Embryonic facial prominence (tissue), 1 donor: Measurements from ENCODE around the gene FRMD5.

Experiments used
- DNase-seq: peaks from one replicate; pipeline ENCODE4 v3.0.0-alpha.2; 2016; ENCODE audit errors: extremely low spot score

FRMD5 gene

GRCh38 chr15:43927203-43927602, 267.9 kb downstream of the FRMD5 start:
- DNase-seq = no peak

DNA sequence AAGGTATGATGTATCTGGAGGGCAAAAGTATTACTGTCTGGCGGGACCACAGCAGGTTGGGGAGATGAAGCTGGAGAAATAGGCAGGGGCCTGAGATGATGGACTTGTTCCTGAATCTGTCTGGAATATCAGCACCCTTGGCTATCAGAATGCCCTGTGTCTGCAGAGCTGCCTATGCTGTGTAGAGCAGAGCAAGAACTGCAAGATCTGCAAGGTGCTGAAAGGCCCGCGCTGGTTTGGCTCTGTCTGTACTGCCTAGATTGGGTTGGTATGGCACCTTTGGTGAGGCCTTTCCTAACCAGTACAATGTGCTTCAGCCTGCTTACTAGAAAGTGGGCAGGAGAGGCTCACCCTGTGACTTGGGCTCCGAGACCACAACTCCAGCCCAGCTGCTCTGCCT, 271.5 kb downstream of the FRMD5 start:
- DNase-seq = no peak

DNA sequence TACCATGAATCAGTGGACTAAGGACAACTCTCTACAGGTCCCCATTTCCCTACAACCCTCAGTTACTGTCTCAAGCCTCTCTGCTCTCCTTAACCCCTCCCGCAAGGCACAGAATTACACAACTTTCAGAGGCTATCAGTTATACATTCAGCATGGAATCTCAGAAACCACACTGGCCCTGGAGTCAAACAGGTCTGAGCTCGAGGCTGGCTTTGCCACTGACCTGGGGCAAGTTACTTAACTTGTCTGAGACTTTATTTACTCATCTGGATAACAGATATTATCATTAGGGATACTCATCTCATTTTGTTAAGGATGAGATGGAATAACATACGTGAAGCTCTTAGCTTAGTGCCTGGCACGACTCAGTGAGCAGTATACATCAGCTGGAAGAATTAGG, 273.1 kb downstream of the FRMD5 start:
- DNase-seq = no peak

DNA sequence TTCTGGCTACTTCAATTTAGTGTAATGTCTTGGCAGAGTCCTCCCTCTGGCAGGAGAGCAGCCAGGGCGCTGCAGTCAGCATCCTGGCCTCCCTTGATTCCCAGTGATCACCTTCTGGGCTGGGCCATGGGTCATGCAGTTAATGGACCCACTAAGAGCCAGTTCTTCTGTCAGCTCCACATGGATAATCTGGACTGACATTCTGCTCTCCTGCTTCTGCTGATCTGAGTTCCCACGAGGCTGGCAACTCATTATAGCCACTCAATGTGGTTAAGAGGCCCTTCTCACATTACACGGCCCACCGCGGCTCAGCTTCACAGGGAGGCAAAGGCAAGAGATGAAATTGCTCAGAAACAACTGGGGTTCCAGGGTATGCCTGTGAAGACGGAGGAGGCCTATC, 274.3 kb downstream of the FRMD5 start:
- DNase-seq = no peak

DNA sequence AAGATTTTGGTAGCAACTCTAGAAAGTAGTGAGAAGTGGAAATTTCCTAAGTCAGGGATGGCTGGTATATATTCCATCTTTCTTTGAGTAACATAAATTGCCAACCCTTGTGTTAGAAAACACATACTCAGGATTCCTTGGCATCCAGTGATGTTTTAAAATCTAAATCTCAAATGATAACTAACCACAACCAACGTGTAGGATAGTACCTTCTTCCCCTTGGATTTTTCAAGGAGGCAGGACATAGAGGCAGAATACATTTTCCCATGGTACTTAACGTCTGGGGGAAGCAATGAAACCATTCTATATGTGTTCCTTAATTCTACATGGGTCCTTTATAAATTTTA, 274.8 kb downstream of the FRMD5 start:
- DNase-seq = no peak

GRCh38 chr15:43919540-43920253, 275.4 kb downstream of the FRMD5 start:
- no peak for DNase-seq

DNA sequence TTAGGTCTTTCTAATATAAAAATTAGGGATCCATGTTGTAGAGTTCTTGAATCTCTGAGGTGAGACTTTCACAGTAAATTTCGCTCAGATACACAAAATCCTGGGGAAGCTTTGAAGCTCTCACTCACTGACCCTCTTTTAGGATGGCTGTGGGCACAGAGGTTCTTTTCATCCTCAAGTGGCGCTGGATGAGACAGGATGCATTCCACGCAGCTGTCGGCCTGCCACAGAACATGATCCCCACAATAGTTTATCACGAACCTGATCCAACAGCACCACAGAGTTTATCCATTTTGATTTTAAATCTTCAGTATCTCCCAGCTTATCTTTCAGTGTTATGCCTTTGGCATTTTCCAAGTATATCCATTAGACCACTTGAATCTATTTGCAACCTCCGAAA, 276.4 kb downstream of the FRMD5 start:
- no peak for DNase-seq

- DNase-seq = no peak
Measured at GRCh38 chr15:43916326-43916660, 278.8 kb downstream of the FRMD5 start.

DNA sequence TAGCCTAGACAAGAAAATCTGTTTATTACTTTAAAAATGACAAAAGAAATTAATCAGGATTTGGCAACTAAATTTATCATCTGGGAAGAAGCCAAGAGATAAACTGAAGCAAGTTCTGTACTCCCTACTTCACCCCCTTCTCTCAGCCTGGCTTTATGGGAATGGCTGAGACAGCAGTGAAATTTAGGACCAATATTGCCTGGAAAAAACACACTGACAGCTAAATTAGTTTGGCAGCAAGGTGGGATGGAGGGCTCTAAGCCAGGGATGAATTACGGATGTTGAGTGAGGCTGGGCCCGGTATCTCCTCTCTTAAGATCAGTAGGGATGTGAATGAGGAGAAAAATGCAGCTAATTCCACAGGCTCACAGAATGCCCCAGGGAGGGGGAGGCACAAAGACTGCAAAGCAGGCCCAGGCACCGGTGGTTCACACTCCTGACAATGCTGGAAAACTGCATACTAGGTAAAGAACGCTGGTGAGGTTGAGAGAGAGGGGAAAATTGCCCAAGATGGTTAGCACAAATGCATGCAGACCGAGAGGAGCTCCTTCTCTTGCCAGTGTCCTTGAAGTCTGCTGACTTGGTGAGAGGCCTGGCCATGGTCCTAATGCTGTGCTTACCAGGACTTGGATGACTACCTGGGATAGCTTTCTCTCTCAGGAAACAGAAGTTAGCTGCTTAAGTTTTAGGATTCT, 279.3 kb downstream of the FRMD5 start:
- no peak for DNase-seq

- no peak for DNase-seq
Measured at GRCh38 chr15:43913941-43914340, 281.1 kb downstream of the FRMD5 start.

GRCh38 chr15:43913026-43913780, 281.9 kb downstream of the FRMD5 start:
- DNase-seq = no peak

DNA sequence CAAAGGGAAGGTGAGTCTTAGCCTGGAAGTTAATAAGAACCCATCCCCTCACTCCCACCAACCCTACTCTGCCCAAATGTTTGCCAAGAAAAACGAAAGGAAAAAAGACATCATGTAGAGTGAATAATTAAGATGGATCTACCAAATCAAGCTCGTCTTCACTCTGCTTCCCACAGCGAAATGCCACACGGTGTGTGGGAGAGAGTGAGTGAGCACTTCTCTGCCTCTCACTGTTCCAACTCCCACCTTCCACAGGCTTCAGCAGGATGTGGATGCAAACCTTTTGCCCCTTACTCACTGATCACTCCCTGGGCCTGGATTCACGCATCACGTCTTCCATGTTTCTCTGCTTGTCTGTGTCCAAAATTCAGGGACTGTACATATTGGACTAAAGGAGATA, 282.9 kb downstream of the FRMD5 start:
- no peak for DNase-seq

GRCh38 chr15:43911235-43911781, 283.8 kb downstream of the FRMD5 start:
- DNase-seq = no peak

GRCh38 chr15:43908516-43909050, 286.5 kb downstream of the FRMD5 start:
- no peak for DNase-seq

DNA sequence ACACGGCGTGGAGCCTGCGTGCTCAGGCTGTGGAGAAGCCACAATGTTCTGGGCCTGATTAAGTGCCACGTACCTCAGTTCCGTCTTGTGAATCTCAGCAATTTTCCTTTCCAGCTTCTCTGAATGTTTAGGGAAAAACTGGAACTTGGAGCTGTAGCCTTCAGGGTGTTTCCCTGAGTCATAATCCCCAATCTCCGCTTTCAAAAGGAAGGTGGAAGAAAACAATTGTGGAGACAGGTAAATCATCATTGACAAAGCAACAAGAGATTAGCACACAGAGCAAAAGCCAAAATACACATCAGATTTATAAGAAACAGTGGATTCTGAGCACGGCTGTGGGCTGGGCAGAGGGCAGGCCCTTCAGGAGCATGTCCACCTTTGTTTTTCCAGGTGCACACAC, 289.3 kb downstream of the FRMD5 start:
- no peak for DNase-seq

- peak; percentile 24 for DNase-seq
Measured at GRCh38 chr15:43903864-43904290, 291.2 kb downstream of the FRMD5 start.

DNA sequence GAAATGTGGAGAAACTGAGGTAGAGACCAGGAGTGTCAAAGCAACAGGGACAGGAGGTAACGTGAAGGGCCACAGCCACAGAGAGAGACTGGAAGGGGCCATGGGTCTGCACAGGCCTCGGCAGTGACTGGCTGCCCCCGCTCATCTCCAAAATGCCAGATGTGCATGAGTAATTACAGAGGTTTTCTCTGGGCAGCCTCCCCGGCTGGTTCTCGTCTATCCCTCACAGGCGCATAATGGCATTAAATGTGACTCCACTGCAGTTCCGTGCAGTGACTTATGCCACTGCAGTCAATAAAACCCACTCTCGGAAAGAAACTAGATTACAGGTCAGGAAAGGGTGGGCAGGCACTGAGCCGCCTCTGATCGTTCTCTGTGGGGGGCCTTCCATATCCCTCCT, 293.6 kb downstream of the FRMD5 start:
- no peak for DNase-seq

- no peak for DNase-seq
Measured at GRCh38 chr15:43900996-43901395, 294.1 kb downstream of the FRMD5 start.

GRCh38 chr15:43899928-43900327, 295.1 kb downstream of the FRMD5 start:
- no peak for DNase-seq

GRCh38 chr15:43898891-43899290, 296.2 kb downstream of the FRMD5 start:
- no peak for DNase-seq

- no peak for DNase-seq
Measured at GRCh38 chr15:43896543-43896942, 298.5 kb downstream of the FRMD5 start.

GRCh38 chr15:43895586-43895985, 299.5 kb downstream of the FRMD5 start:
- DNase-seq = no peak
